SK-N-DZ (cell line): ENCODE data around the gene EXOSC5.
"Not testable (repeated sequence)": the region's sequence is repeated elsewhere in the genome, so short reads cannot be mapped to it uniquely, and the experiment has no call there.

ENCODE experiments used
- DNase-seq: peaks from one replicate; pipeline ENCODE4 v3.0.0-alpha.2; 2015; ENCODE audit warnings: low spot score

Gene EXOSC5

DNA sequence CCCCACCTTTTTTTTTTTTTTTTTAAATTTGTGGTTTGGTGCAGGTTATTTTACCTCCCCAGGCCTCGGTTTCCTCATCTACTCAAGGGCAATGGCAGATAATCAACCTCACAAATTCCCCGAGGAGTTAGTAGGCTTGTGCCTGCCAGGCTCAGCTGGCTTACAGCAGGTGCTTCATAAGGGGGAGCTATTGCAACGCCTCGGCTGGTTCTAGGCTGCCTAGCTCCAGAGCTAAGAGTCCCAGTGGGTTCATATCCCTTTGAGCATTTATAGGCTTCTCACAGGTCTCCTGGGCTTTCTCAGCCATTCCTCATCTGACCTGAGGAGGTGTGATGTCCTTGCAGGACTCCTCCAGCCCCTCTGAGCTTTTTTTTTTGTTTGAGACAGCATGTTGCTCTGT, 11.1 kb upstream of the EXOSC5 start:
- DNase-seq = no peak

- no peak for DNase-seq
These were observed 10.1 kb upstream of the EXOSC5 start for GRCh38 chr19:41407271-41407670.

DNA sequence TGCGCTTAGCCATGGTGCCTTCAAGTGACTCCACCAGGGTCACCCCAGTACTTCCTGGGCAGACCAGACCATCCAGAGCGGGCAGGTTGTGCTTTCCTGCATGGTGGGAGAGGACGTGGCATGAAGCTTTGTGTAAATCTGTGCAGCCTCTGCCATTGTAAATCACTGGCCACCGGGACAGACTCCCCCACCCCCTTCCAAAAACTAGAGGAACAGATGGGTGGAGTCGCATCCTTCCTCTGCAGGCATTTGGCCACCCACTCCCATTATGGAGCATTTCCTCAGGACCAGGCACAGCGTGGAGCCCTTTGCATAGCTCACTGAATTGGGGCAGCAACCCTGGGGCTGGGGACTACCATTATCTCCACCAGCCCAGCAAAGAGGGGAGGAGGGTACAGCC, 8.6 kb upstream of the EXOSC5 start:
- no peak for DNase-seq

DNA sequence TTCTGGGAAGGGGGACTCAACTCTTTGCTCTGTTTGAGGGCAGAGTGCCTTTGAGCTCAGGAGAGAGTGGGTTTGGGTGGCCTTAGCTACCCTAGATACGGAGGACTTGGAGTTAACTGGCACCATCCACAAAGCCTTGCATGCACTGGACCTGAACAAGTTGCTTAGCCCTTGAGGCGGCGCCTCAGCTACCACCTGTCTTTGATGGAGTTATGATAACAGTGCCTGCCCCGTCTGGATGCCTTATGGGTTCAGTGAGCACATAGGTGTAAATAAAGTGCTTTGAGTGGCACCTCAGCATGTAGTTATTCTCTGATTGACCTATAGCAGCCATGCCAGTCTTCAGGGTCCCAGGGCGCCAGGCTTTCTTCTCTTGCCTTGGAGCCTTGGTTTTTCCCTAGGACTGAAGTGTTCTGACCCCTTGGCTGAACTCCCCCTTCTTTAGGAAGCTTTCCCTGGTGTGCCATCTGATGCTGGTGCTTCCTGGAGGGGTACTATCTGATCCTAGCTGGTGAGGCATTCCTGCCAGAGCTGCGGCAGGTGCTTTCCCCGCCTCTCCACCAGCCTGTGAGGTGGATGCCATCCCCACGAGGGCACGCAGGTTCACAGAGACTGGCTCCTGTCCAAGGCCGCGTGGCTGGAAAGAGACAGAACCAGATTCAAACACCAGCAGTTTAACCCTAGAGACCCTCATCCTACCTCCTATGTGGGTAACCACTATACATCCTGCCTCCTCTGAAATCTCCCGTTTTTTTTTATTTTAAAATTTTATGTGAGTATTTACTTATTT, 6.2 kb upstream of the EXOSC5 start:
- no peak for DNase-seq

- peak; percentile 26 for DNase-seq
These were observed 4.9 kb upstream of the EXOSC5 start for GRCh38 chr19:41402010-41402409.

DNA sequence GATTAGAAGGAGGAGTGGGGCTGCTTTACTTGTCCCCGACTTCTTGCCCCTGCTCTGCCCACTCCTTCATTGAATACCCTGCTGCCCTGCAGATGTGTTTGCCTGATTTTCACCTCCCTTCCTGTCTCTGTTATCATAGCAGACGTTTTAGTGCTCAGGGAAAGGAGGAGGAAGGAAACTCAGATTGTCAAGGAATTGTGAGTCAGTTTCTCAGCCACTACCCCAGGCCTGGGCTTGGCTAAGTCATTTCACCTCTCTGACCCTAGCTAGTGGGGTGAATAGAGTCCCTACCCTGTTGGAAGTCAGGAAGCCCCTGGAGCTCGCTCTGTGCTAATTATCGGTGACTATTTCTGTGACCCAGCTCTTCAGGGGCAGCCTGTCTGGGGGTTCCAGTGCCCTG, 4.3 kb upstream of the EXOSC5 start:
- no peak for DNase-seq

- no peak for DNase-seq
These were observed 2.4 kb upstream of the EXOSC5 start for GRCh38 chr19:41399525-41399924.

- DNase-seq = no peak
These were observed 1.9 kb upstream of the EXOSC5 start for GRCh38 chr19:41399091-41399490.

- no peak for DNase-seq
These were observed 1.4 kb upstream of the EXOSC5 start for GRCh38 chr19:41398598-41398997.

DNA sequence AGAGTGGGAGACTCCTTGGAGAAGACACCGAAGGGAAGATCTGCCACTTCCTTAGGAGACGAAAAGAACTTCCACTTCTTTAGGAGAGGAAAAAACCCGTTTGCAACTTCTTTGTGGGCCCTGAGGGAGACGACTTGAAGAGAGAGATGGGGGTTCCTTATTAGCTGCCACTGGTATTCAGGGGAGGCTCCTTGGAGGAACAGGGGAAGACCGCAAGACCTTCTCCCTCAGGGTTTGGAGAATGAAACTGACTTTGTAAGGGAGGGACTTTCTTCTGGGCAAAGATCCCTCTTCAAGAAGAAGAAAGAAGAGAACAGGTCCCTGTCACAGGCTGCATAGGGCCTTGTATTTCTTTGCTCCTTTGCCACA, 875 bp upstream of the EXOSC5 start:
- no peak for DNase-seq

- DNase-seq = no peak
These were observed 1.8 kb downstream of the EXOSC5 start for GRCh38 chr19:41395355-41395754.

DNA sequence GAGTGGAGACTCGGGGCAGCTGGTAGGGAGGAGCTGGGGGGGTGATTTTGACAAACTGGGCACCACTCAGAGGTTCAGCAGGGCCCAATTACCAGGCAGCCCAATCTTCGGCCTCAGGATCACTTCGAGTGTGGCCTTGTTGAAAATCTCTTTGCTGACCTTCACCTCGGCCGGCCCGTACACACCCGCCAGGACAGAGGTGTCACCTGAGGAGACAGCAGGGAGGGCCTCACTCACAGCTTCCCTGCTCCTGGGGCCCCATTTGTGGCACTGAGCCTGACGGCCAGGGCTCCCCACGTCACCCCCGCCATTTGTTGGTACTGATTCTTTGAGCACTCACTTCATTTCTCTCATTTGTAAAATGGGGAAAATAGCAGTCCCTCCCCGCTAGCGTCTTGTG, 4.4 kb downstream of the EXOSC5 start:
- no peak for DNase-seq

GRCh38 chr19:41391618-41392017, 5.5 kb downstream of the EXOSC5 start:
- DNase-seq = no peak

DNA sequence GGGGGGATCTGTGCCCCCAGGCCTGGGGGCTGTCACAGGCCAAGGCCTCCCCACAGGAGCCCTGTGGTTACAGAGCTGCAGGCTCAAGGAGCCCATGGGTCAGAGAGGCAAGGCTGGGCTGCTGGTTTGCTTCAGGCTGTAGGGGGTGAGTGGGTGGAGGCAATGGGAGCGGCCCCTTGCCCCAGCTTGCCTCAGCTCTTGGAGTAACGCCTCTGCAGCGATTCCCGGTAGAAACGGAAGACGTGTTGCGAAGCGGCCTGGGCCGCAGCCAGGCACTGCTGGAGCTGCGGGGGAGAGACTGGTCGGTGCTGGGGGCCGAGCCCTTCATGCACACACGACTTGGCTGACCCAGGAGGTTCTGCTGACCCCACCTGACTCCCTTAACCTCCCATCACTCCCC, 10.7 kb downstream of the EXOSC5 start:
- DNase-seq = no peak

DNA sequence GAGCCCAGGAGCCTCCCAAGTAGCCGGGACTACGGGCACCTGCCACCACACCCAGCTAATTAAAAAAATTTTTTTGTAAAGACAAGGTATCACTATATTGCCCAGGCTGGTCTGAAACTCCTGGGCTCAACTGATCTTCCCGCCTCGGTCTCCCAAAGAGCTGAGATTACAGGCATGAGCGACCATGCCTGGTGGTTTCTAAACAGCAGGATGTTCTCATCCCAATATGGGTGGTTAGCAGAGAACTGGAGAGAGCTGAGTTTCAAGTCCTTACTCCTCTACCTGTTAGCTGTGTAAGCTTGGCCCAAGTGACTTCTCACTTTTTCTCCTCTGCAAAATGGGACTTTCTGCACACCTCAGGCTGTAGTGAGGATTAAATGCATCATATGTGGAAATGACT, 12.8 kb downstream of the EXOSC5 start:
- no peak for DNase-seq

GRCh38 chr19:41381536-41381935, 15.6 kb downstream of the EXOSC5 start:
- not testable (repeated sequence) for DNase-seq

DNA sequence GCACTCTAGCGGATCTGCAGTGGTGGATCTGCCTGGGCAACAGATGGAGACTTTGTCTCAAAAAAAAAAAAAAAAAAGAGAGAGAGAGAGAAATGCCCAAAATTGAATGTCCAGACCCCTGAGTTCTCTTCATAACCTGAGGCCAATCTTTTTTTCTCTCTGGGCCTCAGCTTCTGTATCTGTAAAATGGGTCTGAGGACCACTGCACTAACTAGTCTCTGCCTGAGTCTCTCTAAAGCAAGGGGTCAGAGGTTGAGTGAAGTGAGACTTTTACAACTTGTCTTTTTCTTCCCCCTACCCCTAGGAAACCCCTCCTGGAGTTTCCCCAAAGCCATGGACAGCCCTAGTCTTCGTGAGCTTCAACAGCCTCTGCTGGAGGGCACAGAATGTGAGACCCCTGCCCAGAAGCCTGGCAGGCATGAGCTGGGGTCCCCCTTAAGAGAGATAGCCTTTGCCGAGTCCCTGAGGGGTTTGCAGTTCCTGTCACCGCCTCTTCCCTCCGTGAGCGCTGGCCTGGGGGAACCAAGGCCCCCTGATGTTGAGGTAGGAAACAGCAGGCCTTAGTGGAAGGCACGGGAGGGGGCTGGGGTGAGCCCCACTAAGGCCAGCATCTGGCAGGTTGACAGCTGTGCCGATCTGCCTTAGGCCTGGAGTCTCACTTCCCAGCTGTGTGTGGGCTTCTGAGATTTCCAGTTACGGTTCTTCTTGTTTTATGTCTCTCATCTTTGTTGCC, 19.0 kb downstream of the EXOSC5 start:
- DNase-seq = peak; percentile 43

- DNase-seq = peak; percentile 7
These were observed 20.2 kb downstream of the EXOSC5 start for GRCh38 chr19:41376998-41377365.

- DNase-seq = peak; percentile 31
These were observed 20.7 kb downstream of the EXOSC5 start, which contains the start of gene TMEM91 for GRCh38 chr19:41376241-41376997. Gene TMEM91, plus strand, starts transcription at chr19:41376533. Its CDS starts 1,777 bp downstream, at chr19:41378310.

- no peak for DNase-seq
These were observed 23.2 kb downstream of the EXOSC5 start for GRCh38 chr19:41373993-41374392.

DNA sequence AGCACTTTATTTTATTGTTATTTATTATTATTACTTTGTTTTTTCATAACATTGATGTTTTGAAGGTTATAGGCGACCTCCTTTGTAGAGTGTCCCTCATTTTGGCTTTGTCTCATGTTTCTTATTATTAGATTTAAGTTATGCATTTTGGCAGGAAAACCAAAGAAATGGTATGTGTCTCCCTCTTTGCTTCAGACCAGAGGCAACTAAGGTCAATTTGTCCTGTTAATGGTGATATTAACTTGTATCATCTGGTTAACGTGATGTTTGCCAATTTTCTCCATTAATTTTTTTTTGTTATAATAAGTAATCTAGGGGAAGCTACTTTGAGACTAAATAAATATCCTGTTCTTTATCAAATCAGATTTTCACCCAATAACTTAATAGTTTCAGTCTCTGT, 24.7 kb downstream of the EXOSC5 start:
- no peak for DNase-seq

DNA sequence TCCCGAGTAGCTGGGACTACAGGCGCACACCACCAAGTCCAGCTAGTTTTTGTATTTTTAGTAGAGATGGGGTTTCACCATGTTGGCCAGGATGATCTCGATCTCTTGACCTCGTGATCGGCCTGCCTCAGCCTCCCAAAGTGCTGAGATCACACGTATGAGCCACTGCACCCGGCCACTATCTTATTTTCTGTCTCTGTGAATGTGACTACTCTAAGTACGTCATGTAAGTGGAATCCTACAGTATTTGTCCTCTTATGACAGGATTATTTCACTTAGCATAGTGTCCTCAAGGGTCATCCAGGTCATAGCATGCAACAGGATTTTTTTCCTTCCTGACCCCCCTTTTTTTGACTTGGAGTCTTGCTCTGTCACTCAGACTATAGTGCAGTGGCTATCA, 25.6 kb downstream of the EXOSC5 start:
- DNase-seq = no peak
